NCI-H1417 treated with DMSO at 0.1 percent for 48 hours (cell line): ENCODE measurements around the gene SCUBE1.

Source experiments
- DNase-seq: peaks from one replicate; lab custom pipeline; 2025; lab: John Stamatoyannopoulos, UW

Gene SCUBE1

GRCh38 chr22:43155789-43156188, 187.4 kb downstream of the SCUBE1 start:
- no peak for DNase-seq

DNA sequence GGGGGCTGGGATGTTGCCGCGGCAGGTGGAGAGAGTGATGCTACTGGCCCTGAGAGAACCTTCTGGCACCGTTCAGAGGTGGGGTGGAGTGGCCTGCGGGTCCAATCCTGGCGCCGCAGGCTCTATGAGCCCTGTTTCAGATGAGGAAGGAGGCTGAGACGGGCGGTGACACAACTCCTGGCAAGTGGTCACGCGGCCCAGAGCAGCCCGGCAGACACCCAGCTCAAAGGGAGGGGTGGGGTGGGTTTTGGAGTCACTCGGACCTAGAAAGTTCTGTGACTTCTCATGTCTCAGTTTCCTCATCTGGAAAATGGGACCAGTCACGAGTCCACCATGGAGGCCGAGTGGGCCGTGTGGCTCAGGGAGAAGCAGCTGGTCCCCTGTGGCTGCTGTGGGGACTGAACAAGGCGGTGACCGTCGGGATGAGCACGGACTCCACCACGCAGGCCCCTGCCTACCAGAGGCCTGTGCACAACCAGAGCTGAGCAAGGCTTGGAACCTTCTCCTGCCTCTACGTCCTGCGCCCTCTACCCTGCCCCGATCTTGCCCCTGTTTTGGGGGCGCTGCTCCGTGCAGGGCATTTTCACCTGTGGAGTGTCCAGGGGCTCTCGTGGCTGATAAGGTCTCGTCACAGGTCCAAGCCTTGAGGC, 188.2 kb downstream of the SCUBE1 start:
- DNase-seq = no peak

DNA sequence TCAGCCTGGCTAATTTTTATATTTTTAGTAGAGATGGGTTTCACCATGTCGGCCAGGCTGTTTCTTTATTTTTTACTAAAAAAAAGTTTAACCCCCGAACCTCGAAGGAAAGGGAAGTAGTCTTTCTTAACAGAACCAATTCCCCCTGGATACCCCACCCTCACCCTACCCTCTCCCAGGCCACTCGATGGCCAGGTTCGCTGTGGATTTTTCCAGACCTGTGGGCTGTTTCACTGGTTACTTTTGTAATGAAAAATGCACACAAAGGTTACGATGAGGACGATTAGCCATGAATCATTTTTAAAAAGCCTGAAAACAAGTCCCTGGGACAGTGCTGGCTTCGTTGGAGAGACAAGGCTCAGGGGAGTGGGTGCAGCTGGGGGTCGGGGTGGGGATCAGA, 189.3 kb downstream of the SCUBE1 start:
- no peak for DNase-seq

DNA sequence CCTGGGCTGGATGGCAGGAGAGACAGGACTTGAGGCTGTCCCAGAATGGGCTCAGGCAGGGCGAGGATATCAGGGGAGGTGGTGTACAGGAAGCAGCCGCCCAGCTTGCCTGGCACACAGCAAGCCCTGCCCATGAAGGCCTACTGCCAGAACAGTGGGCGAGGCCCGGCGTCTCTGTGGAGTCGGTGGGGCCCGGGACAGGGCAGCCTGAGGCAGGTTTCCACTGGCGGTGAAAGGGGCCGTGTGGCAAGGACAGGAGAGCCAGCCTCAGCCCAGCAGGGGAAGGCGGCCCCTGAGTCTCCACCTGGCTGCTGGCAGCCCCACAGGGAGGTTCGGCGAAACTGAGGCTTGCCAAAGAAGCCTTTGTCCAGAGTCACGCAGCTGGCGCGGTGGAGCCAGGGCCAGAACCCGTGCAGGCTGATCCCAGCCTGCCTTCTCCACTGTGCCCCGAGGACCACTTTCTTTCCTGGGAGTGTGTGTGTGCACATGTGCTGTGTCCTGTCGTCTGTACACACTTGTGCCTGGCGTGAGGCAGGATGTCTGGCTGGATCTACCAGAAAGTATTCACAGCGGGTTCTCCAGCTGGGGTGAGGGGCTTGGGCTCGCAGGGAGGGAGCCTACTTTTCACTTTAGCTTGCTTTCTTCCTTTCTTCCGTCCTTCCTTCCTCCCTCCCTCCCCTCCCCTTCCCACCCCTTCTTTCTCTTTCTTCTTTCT, 190.7 kb downstream of the SCUBE1 start:
- no peak for DNase-seq

GRCh38 chr22:43152003-43152356, 191.2 kb downstream of the SCUBE1 start:
- no peak for DNase-seq

DNA sequence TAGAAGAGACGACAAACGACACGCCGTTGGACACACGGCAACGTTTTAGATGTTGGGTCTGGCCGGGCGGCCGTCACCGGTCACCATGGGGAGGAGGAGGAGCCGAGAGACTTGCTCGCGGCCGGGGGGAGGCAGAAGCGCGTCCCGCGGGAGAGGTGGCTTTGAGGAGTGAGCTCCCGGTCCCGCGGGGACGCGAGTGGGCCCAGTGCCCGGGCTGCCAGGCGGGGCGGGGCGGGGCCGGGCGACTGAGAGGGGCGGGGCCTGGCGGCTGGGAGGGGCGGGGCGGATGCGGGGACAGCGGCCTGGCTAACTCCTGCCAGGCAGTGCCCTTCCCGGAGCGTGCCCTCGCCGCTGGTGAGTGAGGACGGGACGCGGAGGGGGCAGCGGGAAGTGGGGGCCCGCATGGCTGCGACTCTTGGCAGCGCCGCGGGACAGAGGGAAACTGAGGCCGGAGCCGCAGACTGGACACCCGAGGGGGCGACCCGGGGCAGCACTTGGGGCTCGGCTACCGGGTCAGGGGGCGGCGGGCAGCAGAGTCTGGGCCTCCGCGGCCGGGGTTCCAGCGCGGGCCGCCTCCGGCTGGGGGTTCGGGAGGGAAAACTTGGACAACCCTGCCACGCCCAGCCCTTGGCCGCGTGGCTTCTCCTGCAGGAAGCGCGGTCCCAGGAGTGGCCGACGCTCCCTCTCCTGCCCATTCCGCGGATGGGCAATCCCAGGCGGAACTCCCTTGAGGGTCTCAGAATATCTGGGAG, 191.7 kb downstream of the SCUBE1 start, which contains the start of gene TSPO:
TSPO (plus strand) TSS at position 309 of the 752 bp plus-strand sequence. CDS start 7,680 bp downstream, outside the sequence.
- DNase-seq = no peak

DNA sequence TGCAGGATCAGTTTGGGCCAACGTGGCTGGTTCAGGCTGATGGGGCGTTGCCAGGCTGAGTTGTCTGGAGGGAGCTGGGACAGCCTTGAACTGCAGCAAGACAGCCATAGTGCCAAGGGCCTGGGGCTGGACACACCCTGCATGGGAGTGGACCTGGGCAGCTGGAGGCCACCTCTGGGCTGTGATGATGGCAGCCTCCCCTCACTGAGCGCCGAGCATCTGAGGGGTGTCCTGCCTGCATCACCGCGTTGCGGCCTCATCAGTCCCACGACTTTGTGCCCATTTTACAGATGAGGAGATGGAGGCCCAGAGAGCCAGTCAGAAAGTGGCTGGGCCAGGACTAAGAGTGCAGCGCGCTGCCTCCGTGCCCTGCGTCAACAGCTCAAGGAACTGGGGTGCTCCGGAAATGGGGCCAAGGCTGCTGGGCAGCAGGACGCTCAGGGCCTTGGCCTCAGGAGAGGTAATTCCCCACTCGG, 192.4 kb downstream of the SCUBE1 start:
- no peak for DNase-seq

DNA sequence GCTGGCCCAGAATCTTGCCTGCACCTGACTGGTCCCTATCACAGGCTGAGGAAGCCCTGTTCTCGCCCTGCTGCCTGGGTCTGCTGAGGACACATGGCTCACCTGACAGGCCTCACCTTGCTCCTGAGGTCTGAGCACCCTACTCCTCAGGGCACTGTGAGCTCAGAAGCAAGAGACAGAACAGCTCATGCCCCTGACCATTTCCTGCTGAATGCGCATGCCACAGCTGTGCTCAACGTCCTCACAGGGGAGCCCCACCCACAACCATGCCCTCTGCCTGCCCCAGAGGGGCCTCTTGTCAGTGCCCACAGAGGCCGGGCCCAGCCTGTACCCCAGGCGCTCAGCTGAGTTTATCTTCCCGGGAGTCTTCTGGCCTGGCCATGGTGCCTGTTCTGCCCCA, 194.6 kb downstream of the SCUBE1 start:
- DNase-seq = no peak

DNA sequence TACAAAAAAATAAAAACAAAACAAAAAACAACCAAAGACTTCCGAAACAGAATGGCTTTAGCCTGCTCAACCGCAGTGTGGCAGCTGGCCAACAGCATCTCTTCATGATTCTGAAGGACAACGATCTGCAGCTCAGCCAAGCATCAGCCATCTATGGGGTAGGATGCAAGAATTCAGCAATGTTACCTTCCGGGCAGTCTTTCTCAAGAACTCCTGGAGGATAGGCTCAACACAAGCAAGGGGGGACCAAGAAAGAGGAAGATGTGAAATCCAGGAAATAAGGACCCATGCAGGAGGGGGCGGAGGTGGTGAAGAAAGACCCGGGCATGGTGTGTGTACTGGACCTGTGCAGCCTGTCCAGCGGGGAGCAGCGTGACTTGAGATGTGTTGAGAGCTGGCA, 195.4 kb downstream of the SCUBE1 start:
- DNase-seq = no peak
